GM19463 (cell line): Measurements from ENCODE around the gene NES.
A peak's percentile ranks its signal among the peaks of the same experiment; 100 is the strongest.

Source experiments
- ATAC-seq: cut with Tn5 transposase; IDR thresholded peaks from one replicate; pipeline ENCODE4 v1.9.1; 2021; ENCODE audit warnings: mild to moderate bottlenecking, moderate library complexity; ENCODE audit not compliant: unreplicated experiment

Gene NES

GRCh38 chr1:156704166-156704711, 27.0 kb upstream of the NES start:
- no peak for ATAC-seq

- no peak for ATAC-seq
Observed at GRCh38 chr1:156703741-156704140, 26.5 kb upstream of the NES start.

GRCh38 chr1:156703336-156703735, 26.1 kb upstream of the NES start:
- no peak for ATAC-seq

GRCh38 chr1:156700736-156701531, 23.7 kb upstream of the NES start:
- no peak for ATAC-seq

GRCh38 chr1:156698995-156699394, 21.8 kb upstream of the NES start:
- ATAC-seq = no peak

GRCh38 chr1:156697481-156697880, 20.3 kb upstream of the NES start:
- ATAC-seq = no peak

GRCh38 chr1:156696755-156697154, 19.5 kb upstream of the NES start:
- no peak for ATAC-seq

- ATAC-seq = no peak
Observed at GRCh38 chr1:156694690-156694962, 17.4 kb upstream of the NES start.

- no peak for ATAC-seq
Observed at GRCh38 chr1:156693848-156694689, 16.9 kb upstream of the NES start.

GRCh38 chr1:156692925-156693847, 16.0 kb upstream of the NES start:
- ATAC-seq = no peak

- ATAC-seq = no peak
Observed at GRCh38 chr1:156692441-156692924, 15.3 kb upstream of the NES start.

- ATAC-seq = no peak
Observed at GRCh38 chr1:156691665-156692440, 14.6 kb upstream of the NES start.

GRCh38 chr1:156691191-156691590, 14.0 kb upstream of the NES start:
- no peak for ATAC-seq

- ATAC-seq = no peak
Observed at GRCh38 chr1:156690675-156691036, 13.4 kb upstream of the NES start.

- no peak for ATAC-seq
Observed at GRCh38 chr1:156689953-156690674, 12.9 kb upstream of the NES start.

GRCh38 chr1:156689035-156689952, 12.1 kb upstream of the NES start:
- peak; percentile 76 for ATAC-seq

GRCh38 chr1:156684227-156684782, 7.1 kb upstream of the NES start:
- ATAC-seq = no peak
